ENCODE results near the gene TNFRSF21. TPM values are rescaled to one million over a fixed set of nuclear protein-coding genes. Genes with fewer than 3 reads are reported as not detected.

The TNFRSF21 gene
- total RNA-seq, 4 donors from 2014 or later = 3.3 to 7.4 (median 3.9) TPM

DNA sequence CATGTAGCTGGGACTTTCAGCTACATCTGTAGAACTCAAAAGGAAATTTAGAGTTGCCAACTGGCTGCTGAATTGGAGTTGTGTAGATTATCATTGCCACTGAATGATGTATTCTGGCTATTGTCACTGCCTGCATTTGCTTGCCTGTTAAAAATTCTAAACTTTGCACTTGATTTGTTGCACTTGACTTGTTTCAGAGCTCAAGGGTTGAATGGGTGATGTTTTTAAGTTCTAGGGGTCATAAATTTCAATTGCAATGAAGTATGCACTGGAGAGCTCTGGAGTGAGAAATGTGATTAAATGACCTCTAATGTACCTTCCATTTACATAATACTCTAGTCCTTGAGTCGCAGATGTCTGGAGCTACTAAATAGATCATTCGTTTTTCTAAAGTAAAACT lies 102.4 kb downstream of the TNFRSF21 start:
- 88% methylated on average over 2 of the region's 2 CpGs for WGBS
- H3K36me3 ChIP-seq = no peaks in the 10 kb centered on the region
- H3K4me1 ChIP-seq = peaks cover 3% of the 10 kb centered on the region
- H3K4me3 ChIP-seq = no peak overlapping the region
- H3K9me3 ChIP-seq = no peaks in the 10 kb centered on the region
- no peak for DNase-seq (ENCODE audit: low spot score in 2 of 2)
- no peaks in the 10 kb centered on the region for H3K27me3 ChIP-seq
- TF ChIP-seq EP300 (IDR thresholded peaks at IDR 0.05) (no peak), POLR2AphosphoS5 (IDR thresholded peaks at IDR 0.05) (no peak)
- no peak overlapping the region for H3K27ac ChIP-seq

DNA sequence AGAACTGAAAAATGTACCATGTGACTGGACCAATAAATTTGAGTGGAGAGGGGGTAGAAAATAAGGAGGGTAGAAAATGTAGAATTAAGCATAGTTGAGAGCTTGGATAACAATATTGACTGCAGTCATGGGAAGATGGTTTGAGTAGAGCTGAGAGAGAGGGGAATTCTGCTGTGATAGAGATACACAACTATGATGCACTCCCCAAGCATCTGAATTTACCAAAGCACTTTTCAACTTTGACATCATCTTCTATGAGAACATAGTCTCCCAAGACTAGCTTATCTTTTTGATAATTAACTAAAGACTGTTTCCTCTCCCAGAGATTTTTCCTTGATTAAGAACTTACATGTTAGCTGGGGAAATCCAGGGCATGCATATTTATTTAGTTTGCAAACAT lies 103.1 kb downstream of the TNFRSF21 start:
- H3K4me3 ChIP-seq = no peak overlapping the region
- no peaks in the 10 kb centered on the region for H3K9me3 ChIP-seq
- TF ChIP-seq, protein P1, sequence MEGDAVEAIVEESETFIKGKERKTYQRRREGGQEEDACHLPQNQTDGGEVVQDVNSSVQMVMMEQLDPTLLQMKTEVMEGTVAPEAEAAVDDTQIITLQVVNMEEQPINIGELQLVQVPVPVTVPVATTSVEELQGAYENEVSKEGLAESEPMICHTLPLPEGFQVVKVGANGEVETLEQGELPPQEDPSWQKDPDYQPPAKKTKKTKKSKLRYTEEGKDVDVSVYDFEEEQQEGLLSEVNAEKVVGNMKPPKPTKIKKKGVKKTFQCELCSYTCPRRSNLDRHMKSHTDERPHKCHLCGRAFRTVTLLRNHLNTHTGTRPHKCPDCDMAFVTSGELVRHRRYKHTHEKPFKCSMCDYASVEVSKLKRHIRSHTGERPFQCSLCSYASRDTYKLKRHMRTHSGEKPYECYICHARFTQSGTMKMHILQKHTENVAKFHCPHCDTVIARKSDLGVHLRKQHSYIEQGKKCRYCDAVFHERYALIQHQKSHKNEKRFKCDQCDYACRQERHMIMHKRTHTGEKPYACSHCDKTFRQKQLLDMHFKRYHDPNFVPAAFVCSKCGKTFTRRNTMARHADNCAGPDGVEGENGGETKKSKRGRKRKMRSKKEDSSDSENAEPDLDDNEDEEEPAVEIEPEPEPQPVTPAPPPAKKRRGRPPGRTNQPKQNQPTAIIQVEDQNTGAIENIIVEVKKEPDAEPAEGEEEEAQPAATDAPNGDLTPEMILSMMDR (IDR thresholded peaks at IDR 0.05) = no peak
- TF ChIP-seq EP300 (IDR thresholded peaks at IDR 0.05) (no peak), POLR2AphosphoS5 (IDR thresholded peaks at IDR 0.05) (no peak), POLR2A (IDR thresholded peaks at IDR 0.05) (no peak)
- H3K27ac ChIP-seq = no peak overlapping the region
- no peaks in the 10 kb centered on the region for H3K27me3 ChIP-seq
- DNase-seq (ENCODE audit: low spot score in 2 of 2) = no peak
- no peaks in the 10 kb centered on the region for H3K36me3 ChIP-seq
- peaks cover 3% of the 10 kb centered on the region for H3K4me1 ChIP-seq

DNA sequence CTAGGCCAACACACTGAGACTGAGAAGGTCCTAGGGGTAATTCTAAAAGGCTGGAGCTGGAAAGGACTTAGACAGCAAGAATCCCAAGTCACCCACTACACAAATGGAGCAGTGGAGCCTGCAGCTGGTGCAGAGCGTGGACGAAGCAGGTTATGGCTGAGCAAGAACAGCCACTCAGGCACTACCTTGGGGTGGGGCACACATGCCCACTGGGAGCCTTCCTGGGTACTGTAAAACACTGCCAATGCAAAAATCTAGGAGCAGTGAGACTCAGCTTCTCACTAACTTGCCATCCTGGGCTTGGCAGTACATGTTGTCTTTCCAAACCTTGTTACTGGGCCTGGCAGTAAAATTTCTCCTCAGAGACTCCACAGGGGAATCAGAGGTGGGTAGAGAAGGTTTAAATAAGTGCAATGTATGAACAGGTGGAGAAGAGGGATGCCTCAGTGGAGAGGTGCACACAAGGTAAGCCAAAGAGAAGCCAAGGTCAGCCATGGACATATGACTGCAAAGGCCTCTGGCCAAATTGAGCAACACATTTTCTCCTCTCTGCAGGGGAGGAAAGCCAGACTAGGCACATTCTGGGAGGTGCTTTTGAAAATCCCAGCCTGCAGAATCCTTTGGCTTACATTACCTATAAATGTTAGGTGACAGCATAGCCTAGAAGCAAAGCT lies 105.6 kb downstream of the TNFRSF21 start:
- no peak for TF ChIP-seq POLR2AphosphoS5 (IDR thresholded peaks at IDR 0.05)
- no peak for TF ChIP-seq EP300 (IDR thresholded peaks at IDR 0.05)
- no peak for TF ChIP-seq POLR2A (IDR thresholded peaks at IDR 0.05)
- TF ChIP-seq, protein P1 (IDR thresholded peaks at IDR 0.05) = no peak
- DNase-seq (ENCODE audit: low spot score in 2 of 2) = no peak
- Histone ChIP-seq H3K4me3 (no peak overlapping the region), H3K4me1 (peaks cover 3% of the 10 kb centered on the region), H3K27me3 (no peaks in the 10 kb centered on the region), H3K27ac (no peak overlapping the region), H3K36me3 (no peaks in the 10 kb centered on the region), H3K9me3 (no peaks in the 10 kb centered on the region)
- WGBS = 95% methylated on average over 2 of the region's 2 CpGs

DNA sequence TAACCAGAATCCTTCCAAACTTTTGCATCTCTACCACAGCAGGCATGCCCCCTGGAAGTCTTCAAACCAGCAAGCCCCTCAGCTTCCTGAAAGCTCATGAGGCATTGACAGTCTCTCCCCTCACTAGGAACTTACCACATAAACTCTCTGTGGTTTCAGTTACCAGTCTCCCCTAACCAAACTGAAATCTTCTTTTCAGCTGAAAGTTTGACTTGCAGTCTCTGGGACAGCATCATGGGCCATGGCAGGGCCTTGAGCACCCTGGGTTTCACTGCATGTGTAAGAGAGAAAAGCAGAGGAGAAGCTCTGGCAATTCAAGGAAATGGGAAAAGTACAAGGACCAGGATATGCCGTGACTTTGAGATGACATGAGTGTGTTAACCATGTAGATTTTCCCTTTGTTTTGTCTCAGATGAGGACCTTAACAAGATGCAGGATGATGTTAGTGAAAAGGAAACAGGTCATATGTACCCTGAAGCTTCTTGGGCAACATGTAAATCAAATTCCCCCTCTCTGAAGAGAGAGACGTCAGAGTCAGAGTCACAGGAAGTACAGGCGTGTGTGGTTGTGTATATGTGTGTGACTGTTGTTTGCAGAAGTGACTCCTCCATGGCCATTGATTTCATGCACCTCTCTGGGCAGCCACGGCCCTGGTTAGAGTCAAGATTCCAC lies 106.3 kb downstream of the TNFRSF21 start:
- DNase-seq (ENCODE audit: low spot score in 2 of 2) = no peak
- no peak for TF ChIP-seq POLR2A (IDR thresholded peaks at IDR 0.05)
- no peak for TF ChIP-seq EP300 (IDR thresholded peaks at IDR 0.05)
- TF ChIP-seq POLR2AphosphoS5 (IDR thresholded peaks at IDR 0.05) = no peak
- TF ChIP-seq, protein P1 (IDR thresholded peaks at IDR 0.05) = no peak
- Histone ChIP-seq H3K36me3 (no peaks in the 10 kb centered on the region), H3K4me1 (peaks cover 3% of the 10 kb centered on the region), H3K4me3 (no peak overlapping the region), H3K27ac (no peak overlapping the region), H3K9me3 (no peaks in the 10 kb centered on the region), H3K27me3 (no peaks in the 10 kb centered on the region)
- WGBS = 59% methylated on average over 4 of the region's 4 CpGs

DNA sequence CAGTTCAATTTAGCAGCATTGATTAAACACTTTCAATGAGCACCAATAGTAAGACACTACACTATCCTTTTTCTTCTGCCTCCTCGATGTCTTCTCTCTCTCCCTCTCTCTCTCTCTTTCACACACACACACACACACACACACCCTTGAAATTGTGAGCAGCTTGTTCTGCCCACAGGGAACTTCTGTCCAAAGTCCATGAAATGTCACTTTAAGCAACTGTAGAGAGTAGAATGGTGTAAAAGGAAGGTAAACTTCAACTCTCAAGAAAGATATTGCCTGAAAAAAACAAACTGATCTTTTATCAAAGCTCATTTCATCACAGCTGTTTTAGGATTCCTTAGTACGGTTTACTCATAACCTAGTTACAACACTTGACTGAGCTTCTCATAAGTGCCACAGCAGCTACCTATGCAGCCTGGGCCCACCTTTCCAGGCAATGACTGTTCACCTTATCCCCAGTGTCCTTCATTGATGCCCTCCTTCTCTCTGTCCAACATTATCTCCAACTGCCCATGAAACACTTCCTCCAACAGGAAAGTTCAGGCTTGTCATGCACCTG lies 107.0 kb downstream of the TNFRSF21 start:
- Histone ChIP-seq H3K36me3 (no peaks in the 10 kb centered on the region), H3K4me1 (peaks cover 3% of the 10 kb centered on the region), H3K9me3 (no peaks in the 10 kb centered on the region), H3K4me3 (no peak overlapping the region), H3K27me3 (no peaks in the 10 kb centered on the region), H3K27ac (no peak overlapping the region)
- WGBS = 95% methylated on average over 2 of the region's 2 CpGs
- TF ChIP-seq, protein P1 (IDR thresholded peaks at IDR 0.05) = no peak
- TF ChIP-seq EP300 (IDR thresholded peaks at IDR 0.05) = no peak
- no peak for TF ChIP-seq POLR2A (IDR thresholded peaks at IDR 0.05)
- no peak for DNase-seq (ENCODE audit: low spot score in 2 of 2)
